Vagina (tissue), 2 donors: Measurements from ENCODE around the gene FRMPD2. TPM values are rescaled to one million over a fixed set of nuclear protein-coding genes. Genes with fewer than 3 reads are reported as not detected.

Experiments used
- DNase-seq, 2 donors: peaks; one replicate each; pipeline ENCODE4 v3.0.0-alpha.2; 2017; ENCODE audit errors: extremely low spot score in 2 of 2
- H3K27ac ChIP-seq: fragments of 200-600 bp; sonication (generic); one replicate; pipeline ENCODE4 v1.5.1; 2019
- H3K27me3 ChIP-seq: fragments of 200-600 bp; sonication (generic); one replicate; pipeline ENCODE4 v1.5.1; 2019
- H3K36me3 ChIP-seq, 2 donors: fragments of 200-600 bp; sonication (generic); one replicate each; pipeline ENCODE4 v1.5.1; 2017 to 2019
- H3K4me1 ChIP-seq: fragments of 200-600 bp; sonication (generic); one replicate; pipeline ENCODE4 v1.5.1; 2019
- H3K4me3 ChIP-seq, 2 donors: fragments of 200-600 bp; sonication (generic); 1 replicate in 1 of 2; 2 replicates in 1 of 2; pipeline ENCODE4 v1.5.1; 2016 to 2019
- H3K9me3 ChIP-seq: fragments of 200-600 bp; sonication (generic); one replicate; pipeline ENCODE4 v1.5.1; 2019
- CTCF ChIP-seq, 3 experiments: fragments of 450-650 bp in 2 of 3; fragments of 200-600 bp in 1 of 3; sonication (generic) in 1 of 3; IDR thresholded peaks; one replicate each; pipeline ENCODE4 v1.5.1; 2017 to 2019; ENCODE audit warnings: antibody characterized with exemption in 3 of 3, mild to moderate bottlenecking in 2 of 3, moderate library complexity in 2 of 3
- POLR2A ChIP-seq, 2 donors: fragments of 450-650 bp; IDR thresholded peaks; one replicate each; pipeline ENCODE4 v1.6.1; 2017; ENCODE audit warnings: antibody characterized with exemption in 2 of 2, mild to moderate bottlenecking in 2 of 2, moderate library complexity in 2 of 2
- POLR2AphosphoS5 ChIP-seq, 2 donors: sonication (generic); formaldehyde crosslinking; IDR thresholded peaks; one replicate each; pipeline ENCODE4 v1.9.0; 2017; ENCODE audit warnings: antibody characterized with exemption in 2 of 2, mild to moderate bottlenecking in 2 of 2, low read depth in 1 of 2; ENCODE audit not compliant: insufficient read depth in 1 of 2
- intact Hi-C: fragments of 100-400 bp; cut with DNase I; formaldehyde crosslinking; loops from one replicate; pipeline ENCODE4 v1.15.1; 2023
- total RNA-seq: library from RNA; depleted of rRNA; stranded (reverse); fragments of >200 nt; gene quantifications from one replicate; pipeline ENCODE4 v1.2.3, GENCODE V29; 2016

FRMPD2 gene
- total RNA-seq, 1 donor from 2014 or later = not detected

GRCh38 chr10:48233559-48234005, 40.9 kb downstream of the FRMPD2 start:
- Histone ChIP-seq H3K4me3 (no peak overlapping the region), H3K4me1 (no peaks in the 10 kb centered on the region), H3K36me3 (no peaks in the 10 kb centered on the region), H3K9me3 (no peaks in the 10 kb centered on the region), H3K27me3 (no peaks in the 10 kb centered on the region), H3K27ac (no peak overlapping the region)
- TF ChIP-seq CTCF (IDR thresholded peaks at IDR 0.05) = no peak
- TF ChIP-seq POLR2AphosphoS5 (IDR thresholded peaks at IDR 0.05; ENCODE audit: insufficient read depth in 1 of 2, low read depth in 1 of 2) = no peak
- TF ChIP-seq POLR2A (IDR thresholded peaks at IDR 0.05) = no peak
- peak; percentile 58 to 70 for DNase-seq
- intact Hi-C loops = no loop called here

DNA sequence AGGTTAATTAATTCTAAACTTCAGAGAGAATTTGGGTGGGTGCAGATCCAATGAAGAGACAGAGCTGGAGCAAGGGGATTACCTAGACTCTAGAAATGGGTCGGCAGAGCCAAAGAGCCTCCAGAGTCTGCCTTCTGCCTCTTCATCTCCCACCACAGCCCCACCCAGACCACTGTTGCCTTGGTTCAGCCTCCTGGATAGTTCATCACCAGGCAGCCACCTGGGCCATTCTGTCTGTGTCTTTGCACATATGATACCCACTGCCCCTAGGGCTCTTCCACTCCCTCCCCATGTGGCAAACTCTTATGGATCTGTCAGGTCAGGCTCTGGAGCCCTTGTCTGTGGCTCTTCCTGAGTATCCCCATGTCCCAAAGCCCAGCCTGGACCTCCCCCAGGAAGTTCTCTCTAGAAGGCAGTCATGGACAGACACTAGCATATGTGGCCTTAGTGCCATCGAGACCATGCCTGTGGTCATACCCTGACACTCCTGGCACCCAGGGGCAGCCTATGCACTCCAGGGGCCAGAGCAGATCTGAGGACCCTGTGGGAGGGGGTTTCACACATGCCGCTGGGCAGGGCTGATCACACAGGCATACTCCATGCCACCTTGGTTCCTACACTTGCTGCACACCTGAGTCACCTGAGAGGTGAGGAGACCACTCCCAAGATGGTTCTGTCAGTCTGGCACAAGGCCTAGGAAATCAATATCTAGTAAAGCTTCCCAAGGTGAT, 41.6 kb downstream of the FRMPD2 start:
- Histone ChIP-seq H3K27me3 (no peaks in the 10 kb centered on the region), H3K4me1 (no peaks in the 10 kb centered on the region), H3K9me3 (no peaks in the 10 kb centered on the region), H3K4me3 (no peak overlapping the region), H3K27ac (no peak overlapping the region), H3K36me3 (no peaks in the 10 kb centered on the region)
- DNase-seq = peak; percentile 79 to 81
- intact Hi-C loops = no loop called here
- TF ChIP-seq POLR2A (IDR thresholded peaks at IDR 0.05) (no peak), POLR2AphosphoS5 (IDR thresholded peaks at IDR 0.05; ENCODE audit: insufficient read depth in 1 of 2, low read depth in 1 of 2) (no peak), CTCF (IDR thresholded peaks at IDR 0.05) (no peak)

DNA sequence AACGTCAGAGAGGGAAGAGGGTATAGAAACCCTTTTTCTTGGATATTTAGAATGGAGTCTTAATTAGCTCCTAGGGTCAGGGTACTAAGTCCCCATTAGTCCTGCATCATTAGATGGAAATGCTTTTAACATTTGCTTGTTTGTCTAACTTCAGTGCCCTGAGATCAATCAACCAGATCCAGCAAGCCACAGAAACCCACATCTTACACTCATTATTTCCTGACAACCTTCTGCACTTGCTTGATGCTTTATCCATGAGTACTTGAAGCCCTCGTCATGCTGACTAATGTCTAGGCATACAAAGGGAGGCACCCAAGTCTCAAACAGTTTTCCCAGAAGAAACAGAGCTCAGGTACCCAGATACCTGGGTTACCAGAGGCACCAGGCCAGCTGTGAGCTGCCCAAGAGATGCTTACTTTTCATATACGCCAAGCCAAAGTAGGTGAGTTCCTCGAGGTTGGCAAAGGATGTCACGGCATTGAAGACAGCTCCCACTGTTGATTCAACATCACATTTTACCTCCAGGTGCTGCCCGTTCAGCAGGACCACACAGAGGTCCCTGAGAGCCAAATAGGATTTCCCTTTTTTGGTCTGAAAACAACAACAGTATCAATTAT, 42.7 kb downstream of the FRMPD2 start:
- intact Hi-C loops = no loop called here
- Histone ChIP-seq H3K4me3 (no peak overlapping the region), H3K9me3 (no peaks in the 10 kb centered on the region), H3K4me1 (no peaks in the 10 kb centered on the region), H3K27ac (no peak overlapping the region), H3K36me3 (no peaks in the 10 kb centered on the region), H3K27me3 (no peaks in the 10 kb centered on the region)
- no peak for DNase-seq
- TF ChIP-seq POLR2A (IDR thresholded peaks at IDR 0.05) (no peak), CTCF (IDR thresholded peaks at IDR 0.05) (no peak), POLR2AphosphoS5 (IDR thresholded peaks at IDR 0.05; ENCODE audit: insufficient read depth in 1 of 2, low read depth in 1 of 2) (no peak)

GRCh38 chr10:48231178-48231577, 43.3 kb downstream of the FRMPD2 start:
- TF ChIP-seq POLR2AphosphoS5 (IDR thresholded peaks at IDR 0.05; ENCODE audit: insufficient read depth in 1 of 2, low read depth in 1 of 2) = no peak
- TF ChIP-seq POLR2A (IDR thresholded peaks at IDR 0.05) = no peak
- no peak for TF ChIP-seq CTCF (IDR thresholded peaks at IDR 0.05)
- H3K36me3 ChIP-seq = no peaks in the 10 kb centered on the region
- no peak for DNase-seq

GRCh38 chr10:48227213-48227612, 47.3 kb downstream of the FRMPD2 start:
- Histone ChIP-seq H3K9me3 (no peaks in the 10 kb centered on the region), H3K4me3 (no peak overlapping the region), H3K27ac (no peak overlapping the region), H3K4me1 (no peaks in the 10 kb centered on the region), H3K27me3 (no peaks in the 10 kb centered on the region), H3K36me3 (no peaks in the 10 kb centered on the region)
- peak in 1 of 2 donors; percentile 65 for DNase-seq
- TF ChIP-seq POLR2AphosphoS5 (IDR thresholded peaks at IDR 0.05; ENCODE audit: insufficient read depth in 1 of 2, low read depth in 1 of 2) (no peak), CTCF (IDR thresholded peaks at IDR 0.05) (no peak), POLR2A (IDR thresholded peaks at IDR 0.05) (no peak)
- intact Hi-C loops = no loop called here

More at GRCh38 chr10:48231178-48231577, 43.3 kb downstream of the FRMPD2 start:
- Histone ChIP-seq H3K27me3 (no peaks in the 10 kb centered on the region), H3K4me1 (no peaks in the 10 kb centered on the region), H3K4me3 (no peak overlapping the region), H3K9me3 (no peaks in the 10 kb centered on the region), H3K27ac (no peak overlapping the region)
- intact Hi-C loops = no loop called here
